ENCODE measurements around the gene PCSK5.
A peak's percentile ranks its signal among the peaks of the same experiment; 100 is the strongest.

PCSK5 gene

GRCh38 chr9:75921391-75922127 is 31.1 kb downstream of the PCSK5 start:
- DNase-seq: no peak

- no peak for DNase-seq
Observed at GRCh38 chr9:75926385-75926784, 35.9 kb downstream of the PCSK5 start.

- no peak for DNase-seq
Observed at GRCh38 chr9:75927356-75927755, 36.9 kb downstream of the PCSK5 start.

- no peak for DNase-seq
Observed at GRCh38 chr9:75930190-75930589, 39.7 kb downstream of the PCSK5 start.

- DNase-seq: no peak
Observed at GRCh38 chr9:75930730-75931321, 40.4 kb downstream of the PCSK5 start.

GRCh38 chr9:75933982-75934381 is 43.5 kb downstream of the PCSK5 start:
- DNase-seq: no peak

GRCh38 chr9:75935591-75935990 is 45.1 kb downstream of the PCSK5 start:
- no peak for DNase-seq

GRCh38 chr9:75937521-75938258 is 47.2 kb downstream of the PCSK5 start:
- no peak for DNase-seq

GRCh38 chr9:75938946-75939345 is 48.5 kb downstream of the PCSK5 start:
- DNase-seq: no peak

GRCh38 chr9:75939536-75940111 is 49.2 kb downstream of the PCSK5 start:
- no peak for DNase-seq

GRCh38 chr9:75941066-75941465 is 50.6 kb downstream of the PCSK5 start:
- DNase-seq: no peak

- no peak for DNase-seq
Observed at GRCh38 chr9:75941577-75942311, 51.3 kb downstream of the PCSK5 start.

- no peak for DNase-seq
Observed at GRCh38 chr9:75946766-75947165, 56.3 kb downstream of the PCSK5 start.

GRCh38 chr9:75947233-75947632 is 56.8 kb downstream of the PCSK5 start:
- no peak for DNase-seq

GRCh38 chr9:75950998-75951397 is 60.5 kb downstream of the PCSK5 start:
- no peak for DNase-seq

GRCh38 chr9:75953218-75953617 is 62.7 kb downstream of the PCSK5 start:
- no peak for DNase-seq

- DNase-seq: no peak
Observed at GRCh38 chr9:75956161-75956560, 65.7 kb downstream of the PCSK5 start.

- DNase-seq: no peak
Observed at GRCh38 chr9:75957116-75957515, 66.6 kb downstream of the PCSK5 start.

GRCh38 chr9:75958226-75958625 is 67.8 kb downstream of the PCSK5 start:
- DNase-seq: no peak

GRCh38 chr9:75960551-75960950 is 70.1 kb downstream of the PCSK5 start:
- DNase-seq: peak in 3 of 14 donors; percentile 1 to 10 (median 10)

GRCh38 chr9:75962013-75962661 is 71.7 kb downstream of the PCSK5 start:
- peak in 6 of 14 donors; percentile 11 to 39 (median 16) for DNase-seq

GRCh38 chr9:75962662-75963036 is 72.2 kb downstream of the PCSK5 start:
- DNase-seq: peak in 1 of 14 donors; percentile 26
